ENCODE data around the gene CALHM5.
A peak's percentile ranks its signal among the peaks of the same experiment; 100 is the strongest.

The CALHM5 gene

GRCh38 chr6:116512111-116512559, 696 bp downstream of the CALHM5 start:
- no peak for DNase-seq

DNA sequence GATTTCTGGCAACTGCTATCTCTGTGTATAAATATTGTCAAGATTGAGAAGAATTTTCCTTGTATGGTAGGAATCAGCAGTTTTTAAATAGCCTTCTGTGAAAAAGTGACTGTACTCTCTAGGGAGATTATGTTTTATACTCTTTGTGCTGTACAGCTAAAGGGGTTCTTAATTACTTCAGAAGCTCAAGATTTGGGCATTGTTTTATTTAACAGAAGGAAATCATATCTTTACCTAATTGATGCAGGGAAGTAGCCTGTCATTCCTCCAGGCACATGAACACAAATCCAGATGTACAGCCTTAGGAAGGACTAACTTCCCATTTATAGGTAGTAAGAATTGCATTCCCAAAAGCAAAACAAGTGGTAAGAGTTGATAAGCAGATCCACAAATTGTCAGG, 1.3 kb downstream of the CALHM5 start:
- no peak for DNase-seq

- DNase-seq = no peak
These were observed 1.9 kb downstream of the CALHM5 start for GRCh38 chr6:116513224-116513875.

DNA sequence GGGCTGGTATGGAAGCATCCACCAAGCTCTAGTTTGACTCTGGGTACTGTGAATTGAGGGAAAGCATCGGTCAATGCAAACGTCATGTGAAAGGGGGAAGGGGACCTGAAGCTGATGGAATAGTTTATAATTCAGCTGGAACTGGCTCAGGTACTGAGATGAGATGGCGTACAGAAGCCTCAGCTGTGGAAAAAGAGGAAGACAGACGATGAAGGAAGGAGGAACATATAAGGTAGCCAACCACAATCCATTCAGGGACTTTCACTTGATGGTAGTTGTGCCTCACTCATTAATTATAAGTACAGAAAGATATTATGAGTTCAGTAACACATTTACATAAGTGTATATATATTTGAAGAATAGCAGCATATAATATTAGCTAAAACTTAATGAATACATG, 2.7 kb downstream of the CALHM5 start:
- no peak for DNase-seq

DNA sequence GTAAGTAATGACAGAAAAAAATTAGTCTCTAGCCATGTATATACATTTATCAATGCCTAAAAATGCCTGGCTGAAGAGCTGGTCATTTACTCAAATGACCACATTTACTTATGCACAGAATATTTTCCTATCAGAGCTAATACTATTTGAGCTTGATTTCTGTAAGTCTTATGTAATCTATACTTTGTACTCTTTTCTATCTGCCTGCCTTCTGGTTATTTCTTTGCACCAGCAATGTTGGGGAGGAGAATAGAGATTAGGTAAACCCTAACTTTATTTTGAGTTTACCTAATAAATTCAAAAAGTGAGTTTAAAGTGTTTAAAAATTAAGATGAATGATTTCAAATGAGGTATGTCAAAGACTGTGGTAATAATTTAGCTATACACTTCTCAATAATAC, 3.7 kb downstream of the CALHM5 start:
- DNase-seq = no peak

- no peak for DNase-seq
These were observed 7.4 kb downstream of the CALHM5 start for GRCh38 chr6:116518621-116519368.

GRCh38 chr6:116522896-116523295, 11.5 kb downstream of the CALHM5 start:
- no peak for DNase-seq

DNA sequence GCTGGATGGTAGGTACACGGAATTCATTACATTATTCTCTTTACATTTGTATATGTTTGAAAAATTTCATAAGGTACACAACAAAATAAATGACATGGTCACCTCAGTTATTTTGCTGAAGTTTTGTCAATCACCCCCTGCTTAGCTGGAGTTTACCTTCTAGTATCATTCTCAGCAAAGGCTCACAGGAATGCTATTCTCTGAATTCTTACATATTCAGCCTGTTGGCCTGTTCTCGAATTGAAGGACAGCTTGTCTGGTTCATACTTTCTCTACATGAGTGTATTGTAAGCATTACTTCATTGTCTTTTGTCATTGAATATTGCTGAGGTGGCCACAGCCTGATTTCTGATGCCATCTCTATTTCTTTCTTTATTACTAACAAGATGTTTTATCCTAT, 12.8 kb downstream of the CALHM5 start:
- no peak for DNase-seq

GRCh38 chr6:116528133-116528532, 16.7 kb downstream of the CALHM5 start:
- no peak for DNase-seq

DNA sequence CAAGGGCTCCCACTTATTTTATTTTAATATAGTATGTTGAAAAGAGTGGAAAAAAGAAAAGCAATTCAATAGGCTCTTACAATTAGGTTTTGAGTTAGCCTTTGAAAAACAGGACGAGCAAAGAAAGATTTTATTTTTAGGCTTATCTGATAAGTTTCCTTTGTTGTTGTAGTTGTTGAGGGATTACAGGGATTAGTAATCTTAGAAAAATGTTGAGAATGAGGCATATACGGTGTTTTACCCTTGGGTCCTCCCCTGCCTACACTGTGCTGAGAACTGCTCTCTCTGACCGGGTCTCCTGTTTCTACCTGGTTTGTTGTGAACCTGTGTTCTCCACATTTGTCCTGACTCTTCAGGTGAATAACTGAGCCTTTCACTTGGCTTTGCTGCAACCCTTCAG, 17.3 kb downstream of the CALHM5 start:
- DNase-seq = no peak

DNA sequence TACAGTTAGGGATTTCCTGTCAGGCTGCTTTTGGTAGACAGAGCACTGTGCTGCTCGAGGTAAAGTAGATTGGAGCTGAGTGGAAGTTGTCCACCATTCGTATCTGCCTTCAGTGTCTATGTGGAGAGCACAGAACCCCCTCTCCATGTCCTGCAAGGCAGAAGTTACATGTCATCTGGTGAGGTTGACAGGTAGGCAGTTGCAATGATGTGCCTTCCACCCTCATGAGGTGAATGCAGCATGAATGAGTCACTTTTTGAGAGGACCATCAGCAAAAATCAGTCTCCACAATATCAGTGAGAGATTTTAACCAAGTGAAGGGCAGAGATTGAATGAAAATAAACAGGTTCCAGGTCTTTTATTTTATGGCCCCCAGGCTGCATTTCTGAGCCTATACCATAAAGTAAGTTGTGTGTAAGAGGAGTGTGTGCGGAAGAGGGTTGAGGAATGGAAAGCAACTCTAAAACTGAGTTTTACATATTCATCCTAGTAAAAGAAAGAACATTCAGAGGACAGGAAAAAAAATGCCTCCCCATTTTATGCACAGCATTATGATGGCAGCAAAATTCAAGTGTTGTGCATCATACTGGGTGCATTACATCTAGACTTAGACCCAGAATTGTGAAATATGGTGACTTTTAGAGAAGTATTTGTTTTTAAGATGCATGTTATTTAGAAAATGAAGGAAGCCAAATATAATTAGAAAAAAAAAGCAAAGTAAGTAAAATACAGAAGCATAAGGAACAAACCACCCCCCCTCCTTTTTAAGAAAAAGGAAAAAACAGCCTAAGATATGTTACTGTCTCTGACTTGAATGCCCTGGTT, 18.2 kb downstream of the CALHM5 start:
- DNase-seq = no peak

- DNase-seq = no peak
These were observed 19.0 kb downstream of the CALHM5 start for GRCh38 chr6:116530436-116530835.

GRCh38 chr6:116531675-116532570, 20.5 kb downstream of the CALHM5 start:
- peak; percentile 50 for DNase-seq

DNA sequence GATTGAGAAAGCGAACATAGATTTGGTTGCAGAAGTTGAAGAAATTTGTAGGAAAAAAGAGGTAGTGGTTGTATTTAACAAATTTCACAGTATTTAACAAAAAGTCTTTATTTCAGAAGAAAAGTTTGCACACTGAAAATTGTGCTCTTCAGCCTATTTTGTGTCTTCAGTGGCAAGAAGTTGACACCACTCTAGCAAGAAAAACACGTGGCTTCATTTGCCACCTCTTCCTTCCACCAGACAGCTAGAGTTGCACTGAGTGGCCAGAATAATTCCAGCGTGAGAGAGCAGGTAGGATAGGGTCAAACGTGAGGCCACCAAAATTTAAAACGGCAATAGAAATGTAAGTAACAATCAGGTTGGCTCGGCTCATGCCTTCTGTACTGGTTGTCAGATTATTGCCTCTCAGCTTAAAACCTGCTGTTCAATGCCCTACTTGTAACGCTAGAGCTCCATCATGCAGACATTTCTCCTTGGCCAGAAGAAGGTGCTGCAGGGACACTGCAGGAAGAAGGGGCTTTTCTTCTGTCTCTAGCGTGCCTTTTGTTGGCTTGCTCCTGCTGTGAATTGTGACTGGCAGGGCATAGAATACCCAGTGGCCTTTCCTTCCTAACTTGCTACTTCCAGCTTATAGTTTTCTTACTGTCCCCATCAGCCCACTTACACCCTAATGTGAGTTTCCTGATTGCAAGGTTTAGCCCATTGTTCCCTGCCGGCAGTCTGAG, 22.0 kb downstream of the CALHM5 start:
- DNase-seq = no peak

DNA sequence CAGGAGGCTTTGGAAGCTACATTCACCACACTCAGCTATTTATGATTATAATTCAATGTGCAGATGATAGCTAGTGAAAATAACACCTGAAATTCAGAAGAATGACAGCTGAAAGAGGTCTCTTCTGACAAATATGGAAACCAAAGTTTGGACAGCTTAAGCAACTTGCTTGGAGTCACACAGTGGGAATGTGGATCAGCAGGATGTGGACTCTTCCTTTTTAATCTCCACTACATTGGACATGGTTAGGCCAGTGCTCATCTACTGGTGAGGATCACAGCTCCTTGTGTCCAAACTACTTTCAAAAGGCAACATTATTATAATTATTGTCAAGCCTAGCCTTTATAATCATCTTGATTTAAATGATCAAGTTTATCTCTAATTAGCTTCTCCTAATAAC, 23.7 kb downstream of the CALHM5 start:
- DNase-seq = no peak

- no peak for DNase-seq
These were observed 24.8 kb downstream of the CALHM5 start for GRCh38 chr6:116536216-116536621.

GRCh38 chr6:116542426-116542825, 31.0 kb downstream of the CALHM5 start:
- no peak for DNase-seq

DNA sequence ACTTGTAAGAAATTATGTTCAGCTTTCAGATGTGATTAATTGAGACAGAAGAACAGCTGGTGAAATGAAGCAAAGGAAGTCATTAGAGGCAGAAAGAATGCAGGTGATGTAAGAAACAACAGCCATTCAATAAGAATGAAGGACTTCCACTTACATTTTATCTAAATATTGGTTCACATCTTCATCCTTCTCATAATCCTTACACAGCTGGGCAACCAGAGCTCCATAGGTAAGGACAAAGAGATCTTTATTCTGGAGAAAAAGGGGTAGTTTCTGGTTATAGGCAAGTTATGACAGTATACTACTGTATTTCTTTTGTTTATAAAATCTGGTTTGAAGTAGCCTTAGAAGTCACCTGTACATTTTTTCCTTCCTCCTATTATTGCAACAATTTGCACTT, 31.7 kb downstream of the CALHM5 start:
- no peak for DNase-seq

- no peak for DNase-seq
These were observed 34.2 kb downstream of the CALHM5 start, which contains the start of gene TRAPPC3L for GRCh38 chr6:116545651-116546050. TSS of gene TRAPPC3L (minus strand) at chr6:116545684. CDS start at chr6:116545514, 170 bp downstream.

- no peak for DNase-seq
These were observed 35.9 kb downstream of the CALHM5 start for GRCh38 chr6:116547358-116547757.

GRCh38 chr6:116550796-116551195, 39.4 kb downstream of the CALHM5 start:
- no peak for DNase-seq

- DNase-seq = no peak
These were observed 42.0 kb downstream of the CALHM5 start, which contains the start of gene CALHM4 for GRCh38 chr6:116553451-116553850. TSS of gene CALHM4 (plus strand) at chr6:116553751. CDS start at chr6:116553794, 43 bp downstream.
